Subcutaneous adipose tissue (tissue), 4 donors: ENCODE data around the gene AP1G1. TPM values are rescaled to one million over a fixed set of nuclear protein-coding genes. Genes with fewer than 3 reads are reported as not detected.

Experiments used
- CTCF ChIP-seq: fragments of 450-650 bp; IDR thresholded peaks from one replicate; pipeline ENCODE4 v1.5.1; 2016; ENCODE audit warnings: low read depth, mild to moderate bottlenecking, control low read depth, antibody characterized with exemption, moderate library complexity
- total RNA-seq, 4 donors: library from RNA; depleted of rRNA; stranded (reverse); fragments of >200 nt; gene quantifications; one replicate each; pipeline ENCODE4 v1.1.0, GENCODE V29; 2016

Gene AP1G1
- total RNA-seq, 4 donors from 2014 or later, result 69.0 to 114 (median 81.2) TPM

- no peak for TF ChIP-seq CTCF
Measured at GRCh38 chr16:71762186-71762585, 46.4 kb downstream of the AP1G1 start.

- no peak for TF ChIP-seq CTCF
Measured at GRCh38 chr16:71761097-71761496, 47.5 kb downstream of the AP1G1 start.

- no peak for TF ChIP-seq CTCF
Measured at GRCh38 chr16:71758293-71758760, 50.3 kb downstream of the AP1G1 start.

- no peak for TF ChIP-seq CTCF
Measured at GRCh38 chr16:71754652-71755051, 54.0 kb downstream of the AP1G1 start.

GRCh38 chr16:71754108-71754507 lies 54.5 kb downstream of the AP1G1 start:
- no peak for TF ChIP-seq CTCF

- no peak for TF ChIP-seq CTCF
Measured at GRCh38 chr16:71748226-71748625, 60.4 kb downstream of the AP1G1 start.

GRCh38 chr16:71746442-71747046 lies 62.1 kb downstream of the AP1G1 start:
- TF ChIP-seq CTCF, result no peak
